ENCODE data around the gene BUD23.
"Not testable (repeated sequence)": the region's sequence is repeated elsewhere in the genome, so short reads cannot be mapped to it uniquely, and the experiment has no call there.

BUD23 gene

DNA sequence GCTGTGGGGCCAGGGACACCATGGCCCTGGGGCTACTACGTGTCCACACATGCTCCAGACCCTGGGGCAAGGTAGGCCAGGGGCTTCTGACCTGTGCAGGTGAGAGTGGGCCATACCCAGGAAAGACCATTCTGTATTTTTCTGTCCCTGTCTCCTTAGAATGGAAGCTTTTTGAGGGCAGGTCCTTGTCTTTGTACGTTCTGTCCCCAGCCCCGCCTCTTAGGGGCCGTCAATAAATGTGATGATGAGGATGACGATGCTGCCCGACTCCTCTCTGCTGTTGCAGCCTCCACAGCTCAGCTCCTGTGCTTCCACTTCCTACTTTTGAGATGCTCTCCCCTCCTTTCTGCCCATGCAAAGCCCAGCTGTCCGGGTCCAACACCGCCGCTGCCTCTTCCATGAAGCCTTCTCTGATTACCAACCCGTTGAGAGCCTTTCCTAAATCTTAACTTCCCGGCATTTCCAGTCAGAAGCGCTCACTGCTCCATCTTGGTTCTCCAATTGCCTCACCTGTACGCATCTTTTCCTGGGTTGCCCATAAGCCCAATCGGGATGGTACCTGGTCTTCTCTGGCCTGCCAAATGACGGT lies 11.4 kb upstream of the BUD23 start:
- CTCF ChIA-PET = interaction anchor here (5.4 kb wide), 1 partner anchor 64 kb away, joined by 29 read pairs; no protein-coding TSS in a partner anchor

GRCh38 chr7:73674468-73675124 lies 8.8 kb upstream of the BUD23 start:
- no peak for DNase-seq (ENCODE audit: low read depth, low spot score)
- CTCF ChIA-PET = interaction anchor here (1.0 to 5.4 kb wide), 2 partner anchors 46 to 67 kb away, joined by 3 to 29 read pairs; no protein-coding TSS in a partner anchor
- no peak for TF ChIP-seq CTCF (IDR thresholded peaks at IDR 0.05; ENCODE audit: insufficient read depth, low read length, missing control alignments)
- POLR2A ChIA-PET = no interaction called here
- no peak overlapping the region for H3K4me3 ChIP-seq (ENCODE audit: low read depth, low read length)

More for the DNA sequence above, 11.4 kb upstream of the BUD23 start:
- no peak for DNase-seq (ENCODE audit: low read depth, low spot score)
- H3K4me3 ChIP-seq (ENCODE audit: low read depth, low read length) = no peak overlapping the region
- POLR2A ChIA-PET = no interaction called here
- TF ChIP-seq CTCF (IDR thresholded peaks at IDR 0.05; ENCODE audit: insufficient read depth, low read length, missing control alignments) = no peak

DNA sequence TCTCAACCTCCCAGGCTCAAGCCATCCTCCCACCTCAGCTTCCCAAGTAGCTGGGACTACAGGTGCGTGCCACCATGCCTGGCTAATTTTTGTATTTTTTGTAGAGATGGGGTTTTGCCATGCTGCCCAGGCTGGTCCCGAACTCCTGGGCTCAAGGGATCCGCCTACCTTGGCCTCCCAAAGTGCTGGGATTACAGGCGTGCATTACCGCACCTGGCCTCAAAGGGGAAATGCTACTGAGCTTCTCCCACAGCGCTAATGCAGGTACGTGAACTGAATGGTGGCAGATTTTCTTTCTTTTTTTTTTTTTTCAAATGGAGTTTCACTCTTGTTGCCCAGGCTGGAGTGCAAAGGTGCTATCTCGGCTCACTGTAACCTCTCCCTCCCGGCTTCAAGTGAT lies 7.3 kb upstream of the BUD23 start:
- ChIA-PET POLR2A (interaction anchor here (0.5 kb wide), 1 partner anchor 53 kb away, joined by 3 read pairs; no protein-coding TSS in a partner anchor), CTCF (interaction anchor here (1.0 to 5.4 kb wide), 3 partner anchors 8 to 68 kb away, joined by 3 to 29 read pairs (median 13); partner anchors contain the start of gene VPS37D)
- not testable (repeated sequence) for H3K4me3 ChIP-seq (ENCODE audit: low read depth, low read length); DNase-seq (ENCODE audit: low read depth, low spot score)

- TF ChIP-seq CTCF (IDR thresholded peaks at IDR 0.05; ENCODE audit: insufficient read depth, low read length, missing control alignments) = no peak
- no peak for DNase-seq (ENCODE audit: low read depth, low spot score)
- ChIA-PET CTCF (interaction anchor here (0.7 to 2.0 kb wide), 3 partner anchors 11 to 72 kb away, joined by 3 to 6 read pairs (median 4); partner anchors contain the start of gene VPS37D), POLR2A (no interaction called here)
- H3K4me3 ChIP-seq (ENCODE audit: low read depth, low read length) = no peak overlapping the region
These were observed 4.5 kb upstream of the BUD23 start for GRCh38 chr7:73678862-73679261.

- CTCF ChIA-PET = interaction anchor here (2.6 kb wide), 1 partner anchor 12 kb away, joined by 9 read pairs; the partner anchor contains the start of gene VPS37D
- POLR2A ChIA-PET = no interaction called here
- DNase-seq (ENCODE audit: low read depth, low spot score) = no peak
- TF ChIP-seq CTCF (IDR thresholded peaks at IDR 0.05; ENCODE audit: insufficient read depth, low read length, missing control alignments) = no peak
- no peak overlapping the region for H3K4me3 ChIP-seq (ENCODE audit: low read depth, low read length)
These were observed 3.7 kb upstream of the BUD23 start for GRCh38 chr7:73679709-73680108.

DNA sequence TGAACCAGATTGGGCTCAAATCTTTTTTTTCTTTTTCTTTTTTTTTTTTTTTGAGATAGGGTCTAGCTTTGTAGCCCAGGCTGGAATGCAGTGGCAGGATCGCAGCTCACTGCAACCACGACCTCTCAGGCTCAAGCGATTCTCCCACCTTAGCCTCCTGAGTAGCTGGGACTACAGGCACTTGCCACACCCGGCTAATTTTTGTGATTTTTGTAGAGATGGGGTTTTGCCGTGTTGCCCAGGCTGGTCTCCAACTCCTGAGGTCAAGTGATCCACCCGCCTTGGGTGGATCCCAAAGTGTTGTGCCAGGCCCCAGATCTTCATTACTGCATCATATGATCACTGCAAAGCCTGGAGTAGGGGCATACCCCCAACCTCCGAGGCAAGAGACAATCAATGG lies 2.9 kb upstream of the BUD23 start:
- ChIA-PET CTCF (interaction anchor here (1.0 to 2.6 kb wide), 2 partner anchors 12 to 73 kb away, joined by 3 to 9 read pairs; partner anchors contain the start of gene VPS37D), POLR2A (interaction anchor here (1.0 kb wide), 1 partner anchor 24 kb away, joined by 3 read pairs; no protein-coding TSS in a partner anchor)
- TF ChIP-seq CTCF (IDR thresholded peaks at IDR 0.05; ENCODE audit: insufficient read depth, low read length, missing control alignments) = no peak
- DNase-seq (ENCODE audit: low read depth, low spot score) = no peak
- no peak overlapping the region for H3K4me3 ChIP-seq (ENCODE audit: low read depth, low read length)
